Vagina (tissue), 2 donors: Measurements from ENCODE around the gene CLPSL2.

Experiments
- CTCF ChIP-seq, 3 experiments: fragments of 450-650 bp in 2 of 3; fragments of 200-600 bp in 1 of 3; sonication (generic) in 1 of 3; IDR thresholded peaks; one replicate each; pipeline ENCODE4 v1.5.1; 2017 to 2019; ENCODE audit warnings: antibody characterized with exemption in 3 of 3, mild to moderate bottlenecking in 2 of 3, moderate library complexity in 2 of 3
- POLR2A ChIP-seq, 2 donors: fragments of 450-650 bp; IDR thresholded peaks; one replicate each; pipeline ENCODE4 v1.6.1; 2017; ENCODE audit warnings: antibody characterized with exemption in 2 of 2, mild to moderate bottlenecking in 2 of 2, moderate library complexity in 2 of 2
- POLR2AphosphoS5 ChIP-seq, 2 donors: sonication (generic); formaldehyde crosslinking; IDR thresholded peaks; one replicate each; pipeline ENCODE4 v1.9.0; 2017; ENCODE audit warnings: antibody characterized with exemption in 2 of 2, mild to moderate bottlenecking in 2 of 2, low read depth in 1 of 2; ENCODE audit not compliant: insufficient read depth in 1 of 2

DNA sequence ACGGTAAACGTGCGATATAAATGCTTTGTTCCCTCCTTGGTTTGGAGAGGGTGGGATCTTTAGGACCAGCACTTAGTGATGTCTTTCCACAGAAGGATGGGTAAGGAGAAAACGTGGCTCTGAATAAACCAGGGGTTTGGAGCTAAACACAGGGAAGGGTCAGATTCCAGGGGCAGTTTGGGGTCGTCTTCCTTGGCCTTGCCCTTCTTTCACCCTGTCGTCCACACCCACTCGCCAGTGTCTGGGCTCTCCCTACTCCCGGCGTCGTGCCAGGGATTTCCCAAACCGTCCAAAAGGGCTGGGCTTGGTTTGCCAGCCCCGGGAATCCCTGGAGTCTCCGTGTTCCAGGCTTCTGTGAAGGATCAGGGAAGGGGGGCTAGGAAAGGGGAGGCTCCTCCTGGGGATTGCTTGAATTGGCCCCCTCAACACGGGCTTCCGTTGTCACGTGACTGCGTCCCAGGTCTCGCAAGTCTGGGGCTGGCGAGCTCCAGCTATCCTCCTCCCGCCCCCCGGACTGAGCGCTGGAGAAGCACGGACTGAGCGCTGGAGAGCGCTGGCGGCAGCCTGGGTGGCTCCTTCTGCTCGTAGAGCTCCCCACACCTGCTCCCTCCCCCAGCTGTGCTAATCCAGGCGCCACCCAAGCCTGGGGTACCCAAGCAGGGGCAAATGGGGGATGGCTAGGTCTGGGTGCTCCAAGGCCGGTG lies 49.0 kb upstream of the CLPSL2 start:
- TF ChIP-seq POLR2A (IDR thresholded peaks at IDR 0.05), result peak in 1 of 2 donors; percentile 49
- peak; percentile 15 to 93 for TF ChIP-seq POLR2AphosphoS5 (IDR thresholded peaks at IDR 0.05; ENCODE audit: insufficient read depth in 1 of 2, low read depth in 1 of 2)
- TF ChIP-seq CTCF (IDR thresholded peaks at IDR 0.05), result no peak
